Type B pancreatic cell (in vitro differentiated cells): ENCODE results near the gene PTGES3. TPM values are rescaled to one million over a fixed set of nuclear protein-coding genes. Genes with fewer than 3 reads are reported as not detected.
A peak's percentile ranks its signal among the peaks of the same experiment; 100 is the strongest.

ENCODE experiments used
- DNase-seq: peaks from one replicate; pipeline ENCODE4 v3.0.0; 2021; ENCODE audit warnings: mixed read lengths; ENCODE audit not compliant: unreplicated experiment; ENCODE audit errors: extremely low spot score
- H3K27ac Mint-ChIP-seq: 2 replicates; pipeline ENCODE4 v1.8.0; 2021; ENCODE audit warnings: mild to moderate bottlenecking, mixed read lengths
- H3K27me3 Mint-ChIP-seq: 2 replicates; pipeline ENCODE4 v1.8.0; 2021; ENCODE audit warnings: mixed read lengths
- H3K36me3 Mint-ChIP-seq: 2 replicates; pipeline ENCODE4 v1.8.0; 2021; ENCODE audit warnings: mixed read lengths
- H3K4me1 Mint-ChIP-seq: one replicate; pipeline ENCODE4 v1.8.0; 2021; ENCODE audit warnings: mixed read lengths; ENCODE audit not compliant: unreplicated experiment
- H3K4me3 Mint-ChIP-seq: 2 replicates; pipeline ENCODE4 v1.8.0; 2021; ENCODE audit warnings: mild to moderate bottlenecking, mixed read lengths
- H3K9me3 Mint-ChIP-seq: 2 replicates; pipeline ENCODE4 v1.8.0; 2021; ENCODE audit warnings: mixed read lengths
- total RNA-seq: library from RNA; stranded (reverse); gene quantifications from 2 replicates; pipeline ENCODE4 v1.2.1, GENCODE V29; 2021; ENCODE audit warnings: low replicate concordance
- TF ChIP-seq, protein P1 (sequence below): fragments of 200-600 bp; sonication (generic); conservative IDR thresholded peaks from 2 replicates; pipeline ENCODE4 v1.5.0; 2021; ENCODE audit warnings: antibody characterized with exemption, mild to moderate bottlenecking

The PTGES3 gene
- total RNA-seq, 1 donor from 2014 or later, result 219 TPM

- H3K27ac Mint-ChIP-seq, result peak overlapping the region; percentile 100
- DNase-seq, result no peak
- TF ChIP-seq, protein P1, sequence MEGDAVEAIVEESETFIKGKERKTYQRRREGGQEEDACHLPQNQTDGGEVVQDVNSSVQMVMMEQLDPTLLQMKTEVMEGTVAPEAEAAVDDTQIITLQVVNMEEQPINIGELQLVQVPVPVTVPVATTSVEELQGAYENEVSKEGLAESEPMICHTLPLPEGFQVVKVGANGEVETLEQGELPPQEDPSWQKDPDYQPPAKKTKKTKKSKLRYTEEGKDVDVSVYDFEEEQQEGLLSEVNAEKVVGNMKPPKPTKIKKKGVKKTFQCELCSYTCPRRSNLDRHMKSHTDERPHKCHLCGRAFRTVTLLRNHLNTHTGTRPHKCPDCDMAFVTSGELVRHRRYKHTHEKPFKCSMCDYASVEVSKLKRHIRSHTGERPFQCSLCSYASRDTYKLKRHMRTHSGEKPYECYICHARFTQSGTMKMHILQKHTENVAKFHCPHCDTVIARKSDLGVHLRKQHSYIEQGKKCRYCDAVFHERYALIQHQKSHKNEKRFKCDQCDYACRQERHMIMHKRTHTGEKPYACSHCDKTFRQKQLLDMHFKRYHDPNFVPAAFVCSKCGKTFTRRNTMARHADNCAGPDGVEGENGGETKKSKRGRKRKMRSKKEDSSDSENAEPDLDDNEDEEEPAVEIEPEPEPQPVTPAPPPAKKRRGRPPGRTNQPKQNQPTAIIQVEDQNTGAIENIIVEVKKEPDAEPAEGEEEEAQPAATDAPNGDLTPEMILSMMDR, result no peak
- H3K27me3 Mint-ChIP-seq, result no peaks in the 10 kb centered on the region
- H3K36me3 Mint-ChIP-seq, result peaks cover 8% of the 10 kb centered on the region
- no peaks in the 10 kb centered on the region for H3K9me3 Mint-ChIP-seq
- H3K4me3 Mint-ChIP-seq, result peak overlapping the region; percentile 87
- H3K4me1 Mint-ChIP-seq, result peaks cover 41% of the 10 kb centered on the region
Measured at GRCh38 chr12:56629459-56630179, 58.5 kb downstream of the PTGES3 start.

GRCh38 chr12:56628671-56629458 is 59.2 kb downstream of the PTGES3 start:
- H3K4me1 Mint-ChIP-seq, result peaks cover 42% of the 10 kb centered on the region
- TF ChIP-seq, protein P1, result no peak

GRCh38 chr12:56626701-56627100 is 61.4 kb downstream of the PTGES3 start:
- peaks cover 37% of the 10 kb centered on the region for H3K4me1 Mint-ChIP-seq
- no peak overlapping the region for H3K27ac Mint-ChIP-seq
- DNase-seq, result no peak
- TF ChIP-seq, protein P1, result no peak
- no peaks in the 10 kb centered on the region for H3K27me3 Mint-ChIP-seq
- peaks cover 19% of the 10 kb centered on the region for H3K36me3 Mint-ChIP-seq
- no peaks in the 10 kb centered on the region for H3K9me3 Mint-ChIP-seq
- H3K4me3 Mint-ChIP-seq, result no peak overlapping the region

More at GRCh38 chr12:56628671-56629458, 59.2 kb downstream of the PTGES3 start:
- DNase-seq, result no peak
- Mint-ChIP-seq H3K27ac (peak overlapping the region; percentile 71), H3K27me3 (no peaks in the 10 kb centered on the region), H3K9me3 (no peaks in the 10 kb centered on the region), H3K4me3 (peak overlapping the region; percentile 87), H3K36me3 (peaks cover 12% of the 10 kb centered on the region)

GRCh38 chr12:56622535-56622934 is 65.5 kb downstream of the PTGES3 start:
- peaks cover 26% of the 10 kb centered on the region for H3K4me1 Mint-ChIP-seq
- H3K27me3 Mint-ChIP-seq, result no peaks in the 10 kb centered on the region
- H3K36me3 Mint-ChIP-seq, result peaks cover 27% of the 10 kb centered on the region
- TF ChIP-seq, protein P1, result no peak
- peak overlapping the region; percentile 74 for H3K27ac Mint-ChIP-seq
- H3K9me3 Mint-ChIP-seq, result no peaks in the 10 kb centered on the region
- H3K4me3 Mint-ChIP-seq, result no peak overlapping the region
- no peak for DNase-seq

DNA sequence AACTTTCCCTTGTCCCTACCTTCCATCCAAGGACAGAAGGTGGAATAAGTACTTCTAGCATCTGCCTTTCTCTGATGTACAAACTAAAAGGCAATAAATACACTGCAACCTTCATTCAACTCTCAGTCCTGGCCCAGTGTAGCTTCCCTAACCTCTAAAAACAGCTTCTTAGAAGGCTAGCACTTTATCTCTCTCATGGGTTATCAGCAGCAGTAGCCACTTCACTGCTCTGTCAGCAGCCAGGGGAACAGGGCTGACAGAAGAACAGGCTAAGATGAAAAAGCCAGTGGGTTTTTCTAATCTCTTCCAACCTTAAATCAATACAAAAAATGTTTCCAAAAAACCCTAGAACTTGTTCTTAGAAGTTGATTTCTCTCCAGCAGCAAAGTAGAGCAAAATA is 71.2 kb downstream of the PTGES3 start:
- H3K27me3 Mint-ChIP-seq, result no peaks in the 10 kb centered on the region

More for the DNA sequence above, 71.2 kb downstream of the PTGES3 start:
- Mint-ChIP-seq H3K9me3 (no peaks in the 10 kb centered on the region), H3K36me3 (peaks cover 36% of the 10 kb centered on the region), H3K4me3 (no peak overlapping the region), H3K4me1 (peaks cover 7% of the 10 kb centered on the region), H3K27ac (no peak overlapping the region)
- DNase-seq, result no peak
- TF ChIP-seq, protein P1, result no peak
